ENCODE measurements around the gene MUCL3. TPM values are rescaled to one million over a fixed set of nuclear protein-coding genes. Genes with fewer than 3 reads are reported as not detected.

The MUCL3 gene
- total and polyA plus RNA-seq, 2 of the 8 experiments (the other 6 are each of a cell fraction or from before 2014, with no cell fraction given) = 0.15 to 0.37 TPM

DNA sequence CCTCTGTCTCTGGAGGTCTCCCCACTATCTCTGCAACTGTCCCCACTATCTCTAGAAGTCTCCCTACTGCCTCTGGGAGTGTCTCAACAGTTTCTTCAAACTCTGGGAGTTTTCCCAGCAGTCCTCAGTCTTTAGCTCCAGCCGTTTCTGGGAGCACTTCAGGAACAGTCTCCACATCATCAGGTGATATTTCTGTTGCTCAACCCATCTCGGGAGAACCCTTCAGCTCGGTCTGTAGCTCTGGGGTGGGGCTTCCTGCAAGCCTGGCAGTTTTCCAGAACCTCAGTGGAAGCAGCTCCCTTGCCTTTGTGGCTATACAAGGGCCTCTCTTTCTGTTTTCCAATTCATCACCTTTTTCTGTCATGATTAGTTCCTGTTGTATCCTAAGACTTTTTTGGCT, 5.8 kb upstream of the MUCL3 start:
- H2BK20ac ChIP-seq (ENCODE audit: low read length) = no peak overlapping the region
- peaks cover 0 to 9% (median 0%) of the 10 kb centered on the region in 4 experiments; a peak in 1 of 7 replicates for H3K4me1 ChIP-seq (replicated peaks in 1 of 4; ENCODE audit: control insufficient read depth in 3 of 4, insufficient read depth in 4 of 4, low read length in 3 of 4)
- no peak overlapping the region for H4K91ac ChIP-seq (replicated peaks; ENCODE audit: insufficient read length, low read length)
- ChIA-PET POLR2A (ENCODE audit: partially characterized antibody) (interaction anchor here (0.8 to 1.0 kb wide), 2 partner anchors 19 to 24 kb away, joined by 3 read pairs; no protein-coding TSS in a partner anchor), CTCF (ENCODE audit: partially characterized antibody) (interaction anchor here (0.7 to 2.3 kb wide), 5 partner anchors 9 to 213 kb away, joined by 3 to 8 read pairs (median 3); no protein-coding TSS in a partner anchor)
- DNase-seq (ENCODE audit: low read depth in 1 of 2, low spot score in 2 of 2) = no peak
- no peaks in the 10 kb centered on the region for H3K36me3 ChIP-seq (ENCODE audit: control insufficient read depth in 2 of 4, insufficient read depth in 4 of 4, low read length in 3 of 4)
- no peak overlapping the region for H2BK12ac ChIP-seq (ENCODE audit: low read depth, low read length)
- H3K9me3 ChIP-seq (ENCODE audit: insufficient read depth in 2 of 2, low read depth in 1 of 2, low read length in 1 of 2) = no peaks in the 10 kb centered on the region
- H3K56ac ChIP-seq (replicated peaks; ENCODE audit: insufficient read length, low read depth, low read length) = no peak overlapping the region
- WGBS, 2 experiments (ENCODE audit: extremely low coverage in 1 of 2, insufficient coverage in 1 of 2, insufficient read length in 1 of 2, insufficient replicate concordance in 2 of 2, low coverage in 1 of 2, low lambda C conversion rate in 2 of 2, missing lambda C conversion rate in 1 of 2) = 90% methylated on average over 3 of the region's 3 CpGs; no CpG with 5 or more reads in 1 of the 2 experiments
- no peak overlapping the region for H3K27ac ChIP-seq (ENCODE audit: low read depth, low read length)
- no peak overlapping the region for H2AK5ac ChIP-seq (ENCODE audit: low read depth, low read length)
- H2BK15ac ChIP-seq (ENCODE audit: low read length) = no peak overlapping the region
- H3K79me2 ChIP-seq (ENCODE audit: control insufficient read depth in 1 of 2, insufficient read depth in 2 of 2, low read length in 2 of 2) = no peaks in the 10 kb centered on the region
- H2BK120ac ChIP-seq (replicated peaks; ENCODE audit: low read depth, low read length) = no peak overlapping the region
- no peak overlapping the region for H3K4ac ChIP-seq (replicated peaks; ENCODE audit: insufficient read length, low read depth, low read length)
- no peak overlapping the region for H3K9ac ChIP-seq (replicated peaks in 1 of 4; ENCODE audit: extremely low read depth in 1 of 4, low read depth in 3 of 4, low read length in 3 of 4)
- H2BK5ac ChIP-seq (ENCODE audit: low read depth, low read length) = no peak overlapping the region
- no peaks in the 10 kb centered on the region for H3K79me1 ChIP-seq (ENCODE audit: low read depth, low read length)
- no peak overlapping the region for H2AFZ ChIP-seq (ENCODE audit: low read length)
- H4K5ac ChIP-seq (ENCODE audit: insufficient read length, low read depth, low read length) = no peak overlapping the region
- H4K20me1 ChIP-seq (replicated peaks in 1 of 2; ENCODE audit: control insufficient read depth in 1 of 2, insufficient read depth in 2 of 2, low read length in 2 of 2) = no peaks in the 10 kb centered on the region
- no peak overlapping the region for H3K14ac ChIP-seq (ENCODE audit: insufficient read length)
- no peaks in the 10 kb centered on the region; a peak in 1 of 7 replicates for H3K27me3 ChIP-seq (replicated peaks in 1 of 4; ENCODE audit: control insufficient read depth in 3 of 4, extremely low read depth in 1 of 4, insufficient read depth in 3 of 4, low read length in 3 of 4)
- no peak overlapping the region for H3K23ac ChIP-seq (ENCODE audit: insufficient read length)
- no peak overlapping the region for H4K8ac ChIP-seq (ENCODE audit: extremely low read depth, insufficient read depth, low read length)
- no peak overlapping the region for H3K4me2 ChIP-seq (ENCODE audit: insufficient read depth in 1 of 2, low read depth in 2 of 2, low read length in 2 of 2)
- FAIRE-seq = no peak
- no peak overlapping the region for H3K18ac ChIP-seq (ENCODE audit: extremely low read depth, low read length)
- no peak overlapping the region for H3K4me3 ChIP-seq (ENCODE audit: extremely low read depth in 1 of 4, insufficient read depth in 2 of 4, low read depth in 3 of 4, low read length in 4 of 4)
- 0 out of 2 replicates have a peak, but pooled peaks cover 4% of the 10 kb centered on the region for H3K23me2 ChIP-seq (ENCODE audit: low read depth, low read length)
- no peak for TF ChIP-seq RXRA (IDR thresholded peaks at IDR 0.05; ENCODE audit: insufficient read depth, low read depth, low read length)
- no peak for TF ChIP-seq POLR2A (IDR thresholded peaks at IDR 0.05; ENCODE audit: control extremely low read depth in 1 of 2, low read depth in 2 of 2, low read length in 2 of 2)
- no peak for TF ChIP-seq EP300 (IDR thresholded peaks at IDR 0.05; ENCODE audit: borderline replicate concordance in 1 of 2, low read depth in 2 of 2, low read length in 2 of 2)
- TF ChIP-seq SP2 (IDR thresholded peaks at IDR 0.05; ENCODE audit: low read length) = no peak
- no peak for TF ChIP-seq SRF (IDR thresholded peaks at IDR 0.05; ENCODE audit: low read depth, low read length)
- no peak for TF ChIP-seq GABPA (IDR thresholded peaks at IDR 0.05; ENCODE audit: borderline replicate concordance, insufficient read depth, low read length)
- no peak for TF ChIP-seq JUND (IDR thresholded peaks at IDR 0.05; ENCODE audit: low read length)
- TF ChIP-seq, protein P1, sequence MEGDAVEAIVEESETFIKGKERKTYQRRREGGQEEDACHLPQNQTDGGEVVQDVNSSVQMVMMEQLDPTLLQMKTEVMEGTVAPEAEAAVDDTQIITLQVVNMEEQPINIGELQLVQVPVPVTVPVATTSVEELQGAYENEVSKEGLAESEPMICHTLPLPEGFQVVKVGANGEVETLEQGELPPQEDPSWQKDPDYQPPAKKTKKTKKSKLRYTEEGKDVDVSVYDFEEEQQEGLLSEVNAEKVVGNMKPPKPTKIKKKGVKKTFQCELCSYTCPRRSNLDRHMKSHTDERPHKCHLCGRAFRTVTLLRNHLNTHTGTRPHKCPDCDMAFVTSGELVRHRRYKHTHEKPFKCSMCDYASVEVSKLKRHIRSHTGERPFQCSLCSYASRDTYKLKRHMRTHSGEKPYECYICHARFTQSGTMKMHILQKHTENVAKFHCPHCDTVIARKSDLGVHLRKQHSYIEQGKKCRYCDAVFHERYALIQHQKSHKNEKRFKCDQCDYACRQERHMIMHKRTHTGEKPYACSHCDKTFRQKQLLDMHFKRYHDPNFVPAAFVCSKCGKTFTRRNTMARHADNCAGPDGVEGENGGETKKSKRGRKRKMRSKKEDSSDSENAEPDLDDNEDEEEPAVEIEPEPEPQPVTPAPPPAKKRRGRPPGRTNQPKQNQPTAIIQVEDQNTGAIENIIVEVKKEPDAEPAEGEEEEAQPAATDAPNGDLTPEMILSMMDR (IDR thresholded peaks at IDR 0.05; ENCODE audit: control extremely low read depth in 1 of 3, insufficient read depth in 1 of 3, low read depth in 1 of 3, low read length in 3 of 3) = no peak
- no peak for TF ChIP-seq CEBPB (IDR thresholded peaks at IDR 0.05; ENCODE audit: low read depth, low read length)
- TF ChIP-seq YY1 (IDR thresholded peaks at IDR 0.05; ENCODE audit: low read depth, low read length) = no peak
- no peak for TF ChIP-seq POLR2AphosphoS5 (IDR thresholded peaks at IDR 0.05; ENCODE audit: low read depth, low read length)
- no peak for TF ChIP-seq CREB1 (IDR thresholded peaks at IDR 0.05)
- TF ChIP-seq, protein P2, sequence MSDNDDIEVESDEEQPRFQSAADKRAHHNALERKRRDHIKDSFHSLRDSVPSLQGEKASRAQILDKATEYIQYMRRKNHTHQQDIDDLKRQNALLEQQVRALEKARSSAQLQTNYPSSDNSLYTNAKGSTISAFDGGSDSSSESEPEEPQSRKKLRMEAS (IDR thresholded peaks at IDR 0.05) = no peak

Data from H1 (cell line).